ENCODE measurements around the gene CHMP1B. TPM values are rescaled to one million over a fixed set of nuclear protein-coding genes. Genes with fewer than 3 reads are reported as not detected.

The CHMP1B gene
- total and polyA plus RNA-seq, 2 donors (not counting 1 experiment from before 2014, with no cell fraction given) = 26.5 to 49.7 TPM

GRCh38 chr18:11860594-11861450 lies 9.6 kb downstream of the CHMP1B start:
- H4K20me1 ChIP-seq (ENCODE audit: control insufficient read depth, extremely low read depth, insufficient read depth, low read length) = no peaks in the 10 kb centered on the region
- H3K4me1 ChIP-seq (ENCODE audit: control insufficient read depth, extremely low read depth, insufficient read depth, low read length) = no peaks in the 10 kb centered on the region
- H3K4me2 ChIP-seq (ENCODE audit: extremely low read depth, insufficient read depth, low read length) = no peak overlapping the region
- no peak overlapping the region for H3K9ac ChIP-seq (ENCODE audit: insufficient read depth, low read length)
- H3K36me3 ChIP-seq (ENCODE audit: control insufficient read depth, insufficient read depth, low read length) = no peaks in the 10 kb centered on the region
- H3K9me3 ChIP-seq (ENCODE audit: control insufficient read depth, insufficient read depth, low read depth, low read length) = no peaks in the 10 kb centered on the region
- H3K4me3 ChIP-seq (replicated peaks in 1 of 4; ENCODE audit: control extremely low read depth in 1 of 4, insufficient read depth in 1 of 4, low read depth in 3 of 4, low read length in 4 of 4) = no peak overlapping the region
- no peaks in the 10 kb centered on the region for H3K79me2 ChIP-seq (ENCODE audit: control insufficient read depth, insufficient read depth, low read length)
- no peak for TF ChIP-seq EZH2 (IDR thresholded peaks at IDR 0.05; ENCODE audit: low read length, missing control alignments)
- TF ChIP-seq, protein P1, sequence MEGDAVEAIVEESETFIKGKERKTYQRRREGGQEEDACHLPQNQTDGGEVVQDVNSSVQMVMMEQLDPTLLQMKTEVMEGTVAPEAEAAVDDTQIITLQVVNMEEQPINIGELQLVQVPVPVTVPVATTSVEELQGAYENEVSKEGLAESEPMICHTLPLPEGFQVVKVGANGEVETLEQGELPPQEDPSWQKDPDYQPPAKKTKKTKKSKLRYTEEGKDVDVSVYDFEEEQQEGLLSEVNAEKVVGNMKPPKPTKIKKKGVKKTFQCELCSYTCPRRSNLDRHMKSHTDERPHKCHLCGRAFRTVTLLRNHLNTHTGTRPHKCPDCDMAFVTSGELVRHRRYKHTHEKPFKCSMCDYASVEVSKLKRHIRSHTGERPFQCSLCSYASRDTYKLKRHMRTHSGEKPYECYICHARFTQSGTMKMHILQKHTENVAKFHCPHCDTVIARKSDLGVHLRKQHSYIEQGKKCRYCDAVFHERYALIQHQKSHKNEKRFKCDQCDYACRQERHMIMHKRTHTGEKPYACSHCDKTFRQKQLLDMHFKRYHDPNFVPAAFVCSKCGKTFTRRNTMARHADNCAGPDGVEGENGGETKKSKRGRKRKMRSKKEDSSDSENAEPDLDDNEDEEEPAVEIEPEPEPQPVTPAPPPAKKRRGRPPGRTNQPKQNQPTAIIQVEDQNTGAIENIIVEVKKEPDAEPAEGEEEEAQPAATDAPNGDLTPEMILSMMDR (conservative IDR thresholded peaks at IDR 0.05 in 1 of 2, IDR thresholded peaks at IDR 0.05 in 1 of 2; ENCODE audit: low read depth in 1 of 2, low read length in 2 of 2) = no peak
- no peak for DNase-seq (ENCODE audit: low read depth in 2 of 2)
- no peaks in the 10 kb centered on the region for H3K27me3 ChIP-seq (ENCODE audit: control insufficient read depth, insufficient read depth, low read length)
- no peak overlapping the region for H2AFZ ChIP-seq (ENCODE audit: low read length)
- peak overlapping the region; percentile 17 for H3K27ac ChIP-seq (ENCODE audit: insufficient read depth, low read length)

- H2AFZ ChIP-seq (ENCODE audit: low read length) = no peak overlapping the region
- no peaks in the 10 kb centered on the region for H3K79me2 ChIP-seq (ENCODE audit: control insufficient read depth, insufficient read depth, low read length)
- no peak overlapping the region for H3K4me3 ChIP-seq (replicated peaks in 1 of 4; ENCODE audit: control extremely low read depth in 1 of 4, insufficient read depth in 1 of 4, low read depth in 3 of 4, low read length in 4 of 4)
- no peaks in the 10 kb centered on the region for H3K27me3 ChIP-seq (ENCODE audit: control insufficient read depth, insufficient read depth, low read length)
- TF ChIP-seq, protein P1 (conservative IDR thresholded peaks at IDR 0.05 in 1 of 2, IDR thresholded peaks at IDR 0.05 in 1 of 2; ENCODE audit: low read depth in 1 of 2, low read length in 2 of 2) = no peak
- no peak for TF ChIP-seq EZH2 (IDR thresholded peaks at IDR 0.05; ENCODE audit: low read length, missing control alignments)
- H3K9me3 ChIP-seq (ENCODE audit: control insufficient read depth, insufficient read depth, low read depth, low read length) = no peaks in the 10 kb centered on the region
- H4K20me1 ChIP-seq (ENCODE audit: control insufficient read depth, extremely low read depth, insufficient read depth, low read length) = no peaks in the 10 kb centered on the region
- H3K9ac ChIP-seq (ENCODE audit: insufficient read depth, low read length) = no peak overlapping the region
- no peaks in the 10 kb centered on the region for H3K36me3 ChIP-seq (ENCODE audit: control insufficient read depth, insufficient read depth, low read length)
- no peak overlapping the region for H3K4me2 ChIP-seq (ENCODE audit: extremely low read depth, insufficient read depth, low read length)
- no peaks in the 10 kb centered on the region for H3K4me1 ChIP-seq (ENCODE audit: control insufficient read depth, extremely low read depth, insufficient read depth, low read length)
- no peak overlapping the region for H3K27ac ChIP-seq (ENCODE audit: insufficient read depth, low read length)
- peak in 1 of 2 donors; percentile 75 for DNase-seq (ENCODE audit: low read depth in 2 of 2)
Measured at GRCh38 chr18:11861583-11862288, 10.5 kb downstream of the CHMP1B start.

DNA sequence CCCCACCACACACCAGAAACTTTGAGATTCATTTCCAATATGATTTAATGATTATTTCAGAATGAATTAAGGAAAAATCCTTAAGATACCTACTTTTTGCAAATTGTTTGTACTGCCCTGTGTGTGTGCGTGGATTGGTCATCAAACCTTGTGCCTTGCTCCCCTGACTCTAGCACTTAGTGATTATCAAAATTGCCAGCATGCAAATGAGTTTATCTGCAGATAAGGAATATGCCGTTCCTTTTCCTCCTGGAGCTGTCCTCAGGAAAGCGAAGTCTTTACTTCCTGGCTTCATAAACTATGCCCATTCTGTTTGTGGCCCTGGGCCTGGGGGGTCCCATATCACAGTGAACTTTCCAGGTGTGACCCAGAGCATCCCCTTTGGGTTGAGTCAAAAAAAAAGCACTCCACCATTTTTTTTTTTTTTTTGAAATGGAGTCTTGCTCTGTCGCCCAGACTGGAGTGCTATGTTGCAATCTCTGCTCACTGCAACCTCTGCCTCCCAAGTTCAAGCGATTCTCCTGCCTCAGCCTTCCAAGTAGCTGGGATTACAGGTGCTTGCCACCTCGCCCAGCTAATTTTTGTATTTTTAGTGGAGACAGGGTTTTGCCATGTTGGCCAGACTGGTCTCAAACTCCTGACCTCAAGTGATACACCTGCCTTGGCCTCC lies 11.4 kb downstream of the CHMP1B start:
- Histone ChIP-seq H3K36me3 (ENCODE audit: control insufficient read depth, insufficient read depth, low read length) (no peaks in the 10 kb centered on the region), H4K20me1 (ENCODE audit: control insufficient read depth, extremely low read depth, insufficient read depth, low read length) (no peaks in the 10 kb centered on the region), H3K4me2 (ENCODE audit: extremely low read depth, insufficient read depth, low read length) (no peak overlapping the region), H3K27me3 (ENCODE audit: control insufficient read depth, insufficient read depth, low read length) (no peaks in the 10 kb centered on the region), H3K4me1 (ENCODE audit: control insufficient read depth, extremely low read depth, insufficient read depth, low read length) (no peaks in the 10 kb centered on the region), H2AFZ (ENCODE audit: low read length) (no peak overlapping the region), H3K79me2 (ENCODE audit: control insufficient read depth, insufficient read depth, low read length) (no peaks in the 10 kb centered on the region), H3K9ac (ENCODE audit: insufficient read depth, low read length) (no peak overlapping the region), H3K4me3 (replicated peaks in 1 of 4; ENCODE audit: control extremely low read depth in 1 of 4, insufficient read depth in 1 of 4, low read depth in 3 of 4, low read length in 4 of 4) (no peak overlapping the region), H3K9me3 (ENCODE audit: control insufficient read depth, insufficient read depth, low read depth, low read length) (no peaks in the 10 kb centered on the region), H3K27ac (ENCODE audit: insufficient read depth, low read length) (no peak overlapping the region)
- TF ChIP-seq, protein P1 (conservative IDR thresholded peaks at IDR 0.05 in 1 of 2, IDR thresholded peaks at IDR 0.05 in 1 of 2; ENCODE audit: low read depth in 1 of 2, low read length in 2 of 2) = no peak
- no peak for DNase-seq (ENCODE audit: low read depth in 2 of 2)
